Astrocyte of the cerebellum (primary cell): ENCODE measurements around the gene SH3RF3.

ENCODE experiments used
- DNase-seq: peaks from one replicate; pipeline ENCODE4 v3.0.0-alpha.2; 2011; ENCODE audit warnings: low read depth
- H3K4me3 ChIP-seq: 2 replicates; pipeline ENCODE4 v1.5.1; 2011; ENCODE audit warnings: mild to moderate bottlenecking, low read depth, low read length, moderate library complexity
- CTCF ChIP-seq: IDR thresholded peaks from 2 replicates; pipeline ENCODE4 v1.5.1; 2012; ENCODE audit warnings: low read length, low read depth, moderate library complexity, mild to moderate bottlenecking; ENCODE audit errors: missing control alignments
- in situ Hi-C: cut with HindIII; loops from 2 replicates; pipeline ENCODE4 v1.10.0; 2017; ENCODE audit warnings: low sequenced_read_pairs

Gene SH3RF3

DNA sequence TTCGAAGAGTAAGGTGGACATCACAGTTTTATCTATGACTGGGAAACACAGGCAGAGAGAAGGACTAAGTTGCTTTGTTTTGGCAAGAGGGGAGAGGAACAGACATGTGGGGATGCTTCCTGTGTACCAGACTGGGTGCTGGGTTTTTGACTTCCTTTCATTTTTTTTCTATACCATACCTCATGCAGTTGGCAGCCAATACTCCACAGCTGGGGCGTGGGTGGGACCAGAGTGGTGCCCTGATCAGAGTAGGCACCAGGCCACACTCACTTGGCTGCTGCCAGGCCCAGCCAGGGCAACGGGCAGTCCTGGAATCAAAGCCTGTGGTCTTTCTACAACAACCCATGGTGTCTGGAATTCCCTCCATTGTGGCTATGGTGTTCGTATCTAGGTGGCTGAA lies 45.2 kb downstream of the SH3RF3 start:
- no peak for TF ChIP-seq CTCF
- in situ Hi-C loops, result no loop called here
- DNase-seq, result no peak
- no peak overlapping the region for H3K4me3 ChIP-seq

- in situ Hi-C loops, result no loop called here
- no peak overlapping the region for H3K4me3 ChIP-seq
- no peak for TF ChIP-seq CTCF
- DNase-seq, result no peak
Observed at GRCh38 chr2:109174626-109175349, 45.8 kb downstream of the SH3RF3 start.

GRCh38 chr2:109175350-109175678 lies 46.3 kb downstream of the SH3RF3 start:
- in situ Hi-C loops, result no loop called here
- no peak for DNase-seq
- TF ChIP-seq CTCF, result no peak
- no peak overlapping the region for H3K4me3 ChIP-seq

DNA sequence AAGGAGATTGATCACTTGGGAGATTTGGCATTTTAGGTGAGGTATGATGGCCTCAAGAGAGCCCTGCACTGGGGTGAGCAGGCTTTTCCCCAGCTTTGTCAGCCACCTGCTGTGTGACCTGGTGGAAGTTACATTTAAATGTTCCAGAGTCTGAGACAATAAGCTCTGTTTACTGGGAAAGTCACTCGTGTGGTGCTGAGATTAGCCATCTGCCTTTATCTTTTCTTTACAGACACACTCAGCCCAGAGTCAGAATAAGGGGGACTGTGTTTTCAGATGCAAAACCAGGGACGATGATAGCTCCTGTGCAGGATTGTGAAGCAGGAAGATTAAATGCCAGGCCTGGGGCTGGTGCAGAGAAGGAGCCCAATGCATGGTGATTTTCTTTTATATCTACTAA lies 47.9 kb downstream of the SH3RF3 start:
- DNase-seq, result no peak
- TF ChIP-seq CTCF, result no peak
- H3K4me3 ChIP-seq, result no peak overlapping the region
- in situ Hi-C loops, result no loop called here

GRCh38 chr2:109177635-109178034 lies 48.6 kb downstream of the SH3RF3 start:
- in situ Hi-C loops, result no loop called here
- no peak overlapping the region for H3K4me3 ChIP-seq
- DNase-seq, result no peak
- TF ChIP-seq CTCF, result no peak

DNA sequence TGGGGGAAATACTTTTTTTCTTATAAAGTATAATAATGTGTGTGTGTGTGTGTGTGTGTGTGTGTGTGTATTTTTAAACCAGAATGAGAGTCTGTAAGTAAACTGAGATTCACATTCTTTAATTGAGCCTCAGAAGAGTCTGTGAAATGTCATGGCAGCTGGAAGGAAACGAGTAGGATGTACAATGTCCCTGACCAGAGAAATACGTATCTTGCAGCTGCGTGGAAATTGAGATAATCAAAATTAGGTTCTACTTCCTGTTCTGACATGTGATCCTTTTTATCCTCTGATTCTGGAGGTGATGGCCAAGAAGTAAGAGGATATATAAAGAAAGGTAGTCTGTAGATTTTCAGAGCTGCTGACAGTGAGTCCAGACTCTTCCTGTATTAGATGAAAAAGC lies 50.0 kb downstream of the SH3RF3 start:
- in situ Hi-C loops, result no loop called here
- TF ChIP-seq CTCF, result no peak

More for the DNA sequence above, 50.0 kb downstream of the SH3RF3 start:
- no peak overlapping the region for H3K4me3 ChIP-seq
- no peak for DNase-seq
